GM19240 (cell line): ENCODE results near the gene FANCC.

ENCODE experiments used
- DNase-seq: peaks from one replicate; pipeline ENCODE4 v3.0.0; 2011; ENCODE audit warnings: low spot score; ENCODE audit not compliant: insufficient read length

Gene FANCC

DNA sequence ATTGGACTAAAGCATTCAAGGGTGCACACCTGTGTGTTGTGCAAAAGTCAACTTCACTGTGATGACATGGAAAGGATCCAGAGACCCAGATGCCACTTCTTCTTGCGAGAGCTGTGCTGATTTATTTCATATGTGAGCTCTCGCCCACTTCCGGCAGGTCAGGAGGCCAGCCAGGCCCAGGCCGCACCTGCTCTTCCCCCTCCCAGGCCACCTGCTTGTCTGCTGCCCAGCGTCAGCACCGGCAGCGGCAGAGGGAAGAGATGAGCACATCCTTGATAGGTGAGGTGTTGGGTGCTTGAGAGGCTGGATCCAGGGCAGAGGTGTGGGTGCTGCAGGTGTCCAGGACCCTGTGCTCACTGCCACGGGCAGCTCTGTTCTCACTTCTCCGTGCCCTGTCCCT is 242.9 kb downstream of the FANCC start:
- DNase-seq: no peak

DNA sequence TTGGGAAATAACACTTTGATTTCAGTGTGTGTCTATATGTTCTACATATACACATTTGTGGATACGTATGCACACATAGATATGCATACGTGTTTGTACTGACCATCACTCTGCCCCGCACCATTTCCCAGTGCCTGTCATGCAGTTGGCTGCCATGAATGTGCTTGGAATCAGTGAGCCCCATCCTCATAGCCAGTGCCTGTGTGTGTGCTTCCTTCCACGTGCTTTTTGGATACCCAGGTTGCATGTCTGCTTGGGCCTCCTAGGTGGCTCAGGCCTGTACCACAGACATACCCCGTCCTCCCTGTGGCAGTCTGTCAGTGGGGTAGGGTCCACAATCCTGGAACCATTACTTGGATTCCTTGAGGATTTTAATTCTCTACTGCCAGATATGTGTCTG is 243.6 kb downstream of the FANCC start:
- no peak for DNase-seq

DNA sequence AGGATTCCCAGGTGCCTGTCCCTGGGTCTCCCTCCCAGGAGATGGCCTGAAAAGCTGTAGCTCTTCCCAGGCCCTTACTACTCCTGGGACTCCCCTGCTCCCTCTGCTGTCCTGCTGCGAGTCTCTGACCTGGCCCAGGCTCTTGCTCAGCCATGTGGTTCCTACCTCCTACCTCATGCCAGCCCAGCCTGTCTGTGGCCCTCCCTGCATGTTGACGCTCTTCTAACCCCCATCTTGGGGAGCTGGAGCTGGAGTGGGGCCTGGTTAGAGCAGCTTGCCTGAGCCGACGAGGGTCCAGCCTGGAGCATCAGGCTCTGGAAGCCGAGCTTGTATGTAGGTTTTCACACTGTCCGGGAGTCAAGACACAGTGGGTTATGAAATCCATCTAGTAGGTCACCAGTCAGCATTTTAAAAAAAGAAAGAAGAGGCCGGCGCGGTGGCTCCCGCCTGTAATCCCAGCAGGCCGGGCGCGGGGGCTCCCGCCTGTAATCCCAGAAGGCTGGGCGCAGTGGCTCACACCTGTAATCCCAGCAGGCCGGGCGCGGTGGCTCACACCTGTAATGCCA is 244.4 kb downstream of the FANCC start:
- DNase-seq: no peak

DNA sequence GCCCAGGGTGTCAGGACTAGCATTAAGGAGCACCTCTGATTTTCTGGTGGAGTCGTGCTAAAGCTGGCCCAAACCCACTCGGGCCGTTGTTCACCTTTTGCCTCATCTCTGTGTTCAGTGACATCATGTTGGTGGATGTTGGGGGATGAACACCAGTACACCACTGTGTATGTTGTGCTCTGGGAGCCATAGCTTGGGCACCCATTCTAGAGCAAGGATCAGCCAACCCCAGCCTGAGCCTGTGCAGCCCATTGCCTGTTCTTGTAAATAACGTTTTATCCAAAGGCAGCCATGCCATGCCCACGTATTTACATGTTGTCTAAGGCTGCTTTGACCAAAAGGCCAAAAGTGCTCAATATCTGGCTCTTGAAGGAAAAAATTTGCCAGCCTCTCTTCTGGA is 245.6 kb downstream of the FANCC start:
- DNase-seq: no peak

DNA sequence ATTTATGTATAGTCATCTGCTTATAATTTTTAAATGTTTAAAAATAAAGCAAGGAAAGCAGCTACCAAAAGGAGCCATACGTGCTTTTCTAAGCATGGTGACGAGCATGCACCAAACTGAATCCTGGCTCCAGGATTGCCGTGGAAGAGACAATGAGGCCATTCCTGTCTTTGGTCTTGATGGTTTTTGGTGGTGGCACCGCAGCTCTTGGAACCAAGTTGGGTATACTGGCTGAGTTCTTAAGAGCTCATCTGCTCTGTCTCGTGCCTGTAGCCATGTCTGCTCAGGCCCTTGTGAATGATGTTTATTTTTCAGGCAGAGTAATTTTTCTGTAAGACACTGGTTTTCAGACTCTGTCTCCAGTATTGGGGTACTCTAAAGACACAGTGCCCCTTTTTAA is 246.1 kb downstream of the FANCC start:
- no peak for DNase-seq

DNA sequence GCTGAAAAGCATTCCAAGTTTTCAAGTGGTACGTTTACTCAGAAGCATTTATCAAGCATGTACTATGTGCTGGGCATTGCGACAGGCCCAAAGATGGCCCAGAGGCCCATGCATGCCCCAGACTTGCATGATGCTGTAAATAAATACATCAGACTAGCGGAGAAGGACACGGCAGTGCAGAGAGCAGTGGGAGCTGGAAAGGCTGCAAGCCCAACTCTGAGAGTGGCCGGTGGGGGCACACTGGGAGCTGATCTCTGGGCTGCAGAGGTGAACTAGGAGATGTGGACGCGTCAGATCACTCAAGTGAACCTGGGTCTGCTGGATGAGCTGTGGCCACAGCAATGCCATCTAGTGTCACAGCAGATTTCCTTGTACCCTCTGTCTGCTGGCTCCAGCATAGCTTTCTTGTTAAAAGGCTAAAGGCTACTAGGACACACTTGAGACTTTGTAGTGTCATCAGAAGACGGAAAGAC is 246.9 kb downstream of the FANCC start:
- no peak for DNase-seq

DNA sequence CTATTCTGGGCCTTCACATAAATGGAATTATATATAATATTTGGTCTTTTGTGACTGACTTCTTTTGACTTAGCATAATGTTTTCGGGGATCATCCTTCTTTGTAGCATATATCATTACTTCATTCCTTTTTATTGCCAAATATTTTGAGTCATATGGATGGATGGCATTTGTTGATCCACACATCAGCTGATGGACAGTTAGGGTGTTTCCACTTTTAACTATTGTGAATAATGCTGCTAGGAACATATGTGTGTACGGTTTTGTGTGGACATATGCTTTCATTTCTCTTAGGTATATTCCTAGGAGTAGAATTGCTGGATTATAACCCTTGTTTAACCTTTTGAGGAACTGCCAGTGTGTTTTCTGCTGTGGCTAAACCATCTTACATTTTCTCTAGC is 249.6 kb downstream of the FANCC start:
- DNase-seq: no peak

DNA sequence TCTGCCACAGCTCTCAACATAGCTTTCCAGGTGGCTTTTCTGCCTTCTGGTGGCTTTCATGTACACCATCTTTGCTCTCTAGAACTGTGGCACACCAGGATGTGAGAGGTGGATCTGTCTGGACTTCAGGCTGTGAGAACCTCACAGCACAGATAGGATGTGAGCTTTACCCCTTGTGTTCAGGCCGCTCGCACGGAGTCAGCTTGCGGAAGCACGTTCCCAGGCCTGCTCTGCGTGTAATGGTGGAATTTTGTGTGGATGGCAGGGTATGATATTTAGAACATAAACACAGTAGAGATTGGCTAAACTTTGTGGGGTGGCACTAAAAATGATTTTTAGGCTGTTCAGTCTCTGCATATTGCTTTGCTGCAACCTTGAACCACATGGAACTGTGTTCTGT is 250.5 kb downstream of the FANCC start:
- no peak for DNase-seq

DNA sequence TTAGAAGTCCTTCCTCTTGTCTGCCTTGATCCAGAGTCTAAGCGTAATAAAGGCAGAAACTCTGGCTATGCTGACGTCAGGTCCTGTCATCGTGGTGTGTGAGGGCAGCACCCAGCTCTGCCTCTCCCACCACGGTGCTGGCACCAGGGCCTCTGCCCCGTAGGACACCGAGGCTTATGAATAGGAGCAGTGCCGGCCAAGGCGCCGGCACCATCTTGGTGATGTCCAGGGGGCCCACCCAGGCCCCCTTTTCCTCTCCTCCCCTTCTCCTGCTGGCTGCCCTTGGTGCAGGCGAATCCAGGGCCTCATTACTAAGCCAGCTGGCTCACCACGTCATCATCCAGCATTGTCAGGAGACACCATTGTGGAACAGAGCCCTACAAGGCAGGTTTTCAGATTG is 252.3 kb downstream of the FANCC start:
- DNase-seq: no peak

DNA sequence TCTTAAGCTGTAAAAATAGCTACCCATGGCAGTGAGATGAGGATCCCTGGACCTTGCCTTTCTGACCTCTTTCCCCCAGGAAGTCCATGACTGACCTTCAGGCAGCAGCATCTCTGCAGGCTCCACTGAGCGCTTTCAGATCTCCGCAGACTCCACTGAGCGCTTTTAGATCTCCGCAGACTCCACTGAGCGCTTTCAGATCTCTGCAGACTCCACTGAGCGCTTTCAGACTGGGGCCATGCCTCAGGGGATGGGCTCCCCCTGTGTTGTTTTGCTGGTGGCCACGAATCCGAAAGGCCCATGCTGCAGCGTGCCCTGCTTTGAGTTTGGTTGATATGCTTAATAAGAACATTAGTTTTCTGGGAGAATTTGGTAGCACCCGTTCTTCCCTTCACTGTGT is 254.2 kb downstream of the FANCC start:
- DNase-seq: no peak

DNA sequence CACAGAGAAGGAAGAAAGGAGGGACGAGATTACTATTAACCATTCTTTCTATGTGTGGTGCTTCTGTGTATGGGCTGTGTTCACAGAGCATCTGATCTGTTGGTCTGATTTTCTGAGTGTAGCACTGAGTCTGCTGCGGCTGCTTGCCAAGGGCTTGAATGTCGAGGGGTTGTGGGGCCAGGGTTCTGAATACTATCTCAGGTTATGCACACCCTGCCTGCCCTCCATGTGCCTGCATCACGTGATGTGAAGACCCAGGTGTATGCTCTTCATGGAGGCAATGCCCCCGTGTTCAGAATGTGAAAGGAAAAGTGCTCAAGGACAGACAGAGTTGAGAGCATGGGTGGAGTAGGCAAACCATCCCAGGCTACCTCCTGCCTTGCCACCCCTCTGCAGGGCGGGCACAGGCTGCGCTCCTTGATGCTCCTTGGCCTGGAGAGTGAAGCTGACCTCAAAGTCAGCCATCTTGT is 254.9 kb downstream of the FANCC start:
- no peak for DNase-seq

DNA sequence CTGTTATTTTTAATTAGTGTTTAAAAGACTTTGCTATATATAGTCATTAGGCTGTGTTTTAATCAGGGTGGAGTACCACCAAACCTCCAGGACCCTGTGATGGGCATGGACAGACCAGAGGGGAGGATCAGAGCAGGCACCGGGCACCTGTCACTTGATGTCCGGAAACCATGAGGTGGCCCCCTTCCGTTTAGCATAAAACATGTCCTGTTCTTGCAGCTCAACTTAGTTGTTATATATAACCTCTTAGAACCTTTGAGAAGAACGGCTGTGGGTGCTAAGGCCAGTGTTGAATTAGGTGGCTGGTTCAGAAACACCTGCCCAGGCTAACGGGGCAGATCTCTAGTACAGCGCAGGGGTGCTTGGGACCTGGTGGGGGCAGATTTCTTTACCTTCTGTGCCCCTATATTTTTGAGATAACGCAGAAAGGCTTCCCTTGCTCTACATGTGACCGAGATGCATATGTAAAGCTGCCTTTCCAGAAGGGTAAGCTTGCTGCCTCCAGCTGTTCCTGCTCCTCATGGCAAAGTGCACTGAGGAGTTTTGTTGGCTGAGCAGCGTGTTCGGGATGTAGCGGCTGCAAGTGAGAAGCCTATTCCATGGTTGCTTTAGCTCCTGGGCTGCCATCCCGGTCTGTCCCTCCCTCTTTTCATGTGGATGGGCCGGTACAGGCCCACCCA is 255.5 kb downstream of the FANCC start:
- DNase-seq: no peak

DNA sequence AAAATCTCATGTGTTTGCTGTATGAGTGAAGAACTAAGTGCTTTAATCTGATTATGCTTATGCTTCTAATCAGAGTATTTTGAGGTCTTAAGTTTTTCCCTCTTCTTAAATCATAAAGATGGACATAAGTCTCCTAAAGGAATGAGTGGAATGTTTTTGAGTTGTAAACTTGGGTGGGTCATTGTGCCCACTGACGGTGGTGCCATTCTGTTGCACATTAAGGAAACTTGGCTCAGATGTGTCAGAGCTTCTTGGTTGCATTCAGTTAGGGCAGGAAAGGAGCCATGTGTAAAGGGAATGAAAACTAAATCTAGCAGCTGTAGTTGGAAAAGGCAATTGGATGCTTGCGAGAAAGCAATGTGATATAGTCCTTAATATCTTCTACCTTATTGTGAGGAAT is 256.6 kb downstream of the FANCC start:
- DNase-seq: no peak

DNA sequence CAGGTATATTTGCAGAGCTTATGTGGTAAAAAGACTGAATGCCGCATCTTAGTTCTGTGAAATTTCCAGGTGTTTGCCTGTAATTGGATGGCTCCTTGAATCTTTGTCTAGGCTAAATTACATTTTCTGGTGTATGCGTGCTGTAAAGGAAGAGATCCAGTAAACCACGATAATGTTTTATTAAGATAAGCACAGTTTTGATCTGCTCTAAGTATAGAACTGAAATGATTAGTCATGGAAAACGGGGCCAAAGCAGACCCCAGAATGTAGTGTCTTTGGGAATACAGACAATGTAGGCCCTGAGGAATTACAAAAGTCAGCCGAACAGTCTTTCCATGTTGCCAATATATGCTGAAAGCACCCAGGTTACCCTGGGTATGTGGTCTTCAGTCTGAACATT is 257.3 kb downstream of the FANCC start:
- DNase-seq: no peak

DNA sequence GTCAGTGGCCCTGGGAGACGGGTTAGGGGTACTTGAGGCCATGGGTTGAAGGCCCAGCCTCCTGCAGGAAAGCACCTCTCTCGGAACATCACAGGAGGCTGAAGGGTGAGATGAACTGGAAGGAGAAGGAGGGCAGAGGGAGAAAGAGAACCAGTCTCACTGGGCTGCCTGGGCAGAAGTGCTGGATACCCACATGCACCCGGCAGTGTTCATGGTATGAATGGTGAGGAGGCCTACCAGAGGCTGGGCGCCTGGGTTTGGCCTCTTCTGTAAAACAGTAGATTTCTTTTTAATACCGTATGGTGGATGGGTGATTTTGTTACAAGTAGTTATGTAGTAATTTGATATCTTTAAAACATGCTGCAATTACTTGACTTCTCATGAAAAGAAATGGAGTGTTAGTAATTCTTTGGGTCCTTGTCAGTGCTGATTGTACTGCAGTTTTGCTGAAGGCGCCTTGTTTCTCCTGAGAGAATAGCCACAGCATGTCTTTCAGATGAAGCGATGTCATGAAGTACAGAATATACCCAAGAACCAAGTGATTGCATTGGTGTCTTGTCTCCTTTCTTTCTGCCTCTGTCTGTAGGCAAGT is 258.6 kb downstream of the FANCC start:
- no peak for DNase-seq

DNA sequence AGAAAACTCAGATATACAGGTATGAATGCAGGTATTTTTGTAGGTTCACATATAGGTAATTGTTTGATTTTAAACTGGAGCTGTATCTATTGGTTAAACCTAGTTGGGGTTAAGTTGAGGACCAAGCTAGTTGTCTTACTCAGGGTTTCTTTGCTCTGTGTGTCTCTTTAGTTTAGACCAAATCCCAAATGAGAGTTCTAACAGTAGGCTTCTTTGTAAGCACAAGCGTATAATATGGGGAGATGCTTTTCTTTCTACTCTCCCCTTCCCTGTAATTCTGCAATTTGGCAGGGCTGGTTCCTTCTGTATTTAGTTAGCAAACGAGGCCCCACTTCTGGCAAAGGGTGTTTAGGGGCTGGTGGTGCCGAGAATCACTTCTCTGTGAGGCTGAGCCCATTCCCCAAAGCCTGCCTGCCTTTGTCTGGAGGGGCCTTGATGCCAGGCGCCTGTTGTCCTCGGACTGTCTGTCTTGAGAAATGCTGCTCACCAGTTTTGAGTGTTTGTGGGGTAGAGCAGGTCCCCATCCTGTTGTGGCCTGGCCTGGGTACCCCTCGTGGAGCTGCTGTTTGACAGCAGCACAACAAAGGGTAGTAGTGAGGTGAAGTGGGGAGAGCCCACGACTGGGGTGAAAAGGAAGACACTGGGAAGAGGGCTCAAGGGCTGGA is 259.3 kb downstream of the FANCC start:
- no peak for DNase-seq

DNA sequence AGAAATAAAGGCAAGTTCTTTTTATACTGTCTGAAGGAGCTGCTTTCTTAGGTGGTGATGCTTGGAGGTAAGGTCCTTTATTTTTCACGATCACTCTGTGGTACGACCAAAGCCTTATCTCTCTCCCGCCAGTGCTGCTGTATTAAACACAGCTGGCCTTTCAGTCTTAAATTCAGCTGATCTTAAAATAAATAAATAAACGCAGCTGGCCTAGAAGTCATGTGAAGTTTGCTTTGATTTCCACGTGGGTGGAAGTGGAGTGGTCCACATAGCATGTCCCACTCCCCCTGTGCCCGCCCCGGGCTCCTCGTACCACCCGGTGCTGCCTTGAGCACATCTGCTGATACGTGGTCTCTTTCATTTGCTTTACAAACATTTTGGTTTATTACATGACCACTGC is 260.4 kb downstream of the FANCC start:
- no peak for DNase-seq

DNA sequence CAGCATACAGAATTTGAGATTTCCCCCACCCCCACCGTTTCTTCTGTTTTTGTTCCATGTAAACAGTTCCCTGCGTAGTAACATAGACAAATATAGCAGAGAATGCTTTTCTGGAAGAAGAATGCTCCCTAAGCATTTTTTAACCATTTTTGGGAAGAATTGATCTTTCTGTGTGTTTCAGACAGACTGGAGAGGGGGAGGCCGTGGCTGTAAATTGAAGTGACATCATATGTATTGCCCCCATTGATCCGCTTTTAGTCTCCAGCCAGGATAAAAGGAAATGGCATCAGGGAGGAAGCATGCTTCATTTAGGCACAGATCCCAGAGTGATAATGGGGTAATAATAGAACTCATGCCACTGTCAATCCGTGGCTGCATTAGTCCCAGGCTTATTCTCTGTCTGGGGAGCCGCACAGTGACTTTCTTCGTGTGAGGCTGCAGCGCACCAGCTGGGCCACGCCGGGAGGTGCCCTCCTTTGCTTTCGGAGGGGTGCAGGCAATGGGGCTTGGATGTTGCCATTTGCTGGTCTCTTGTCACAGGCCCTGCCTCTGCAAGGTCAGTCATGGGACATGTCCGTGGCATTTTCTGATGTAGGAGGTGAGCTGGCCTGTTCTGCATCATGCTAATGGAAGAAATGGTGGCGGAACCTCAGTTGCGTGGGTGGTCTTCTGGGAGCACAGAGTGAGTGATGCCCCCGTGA is 261.5 kb downstream of the FANCC start:
- no peak for DNase-seq

DNA sequence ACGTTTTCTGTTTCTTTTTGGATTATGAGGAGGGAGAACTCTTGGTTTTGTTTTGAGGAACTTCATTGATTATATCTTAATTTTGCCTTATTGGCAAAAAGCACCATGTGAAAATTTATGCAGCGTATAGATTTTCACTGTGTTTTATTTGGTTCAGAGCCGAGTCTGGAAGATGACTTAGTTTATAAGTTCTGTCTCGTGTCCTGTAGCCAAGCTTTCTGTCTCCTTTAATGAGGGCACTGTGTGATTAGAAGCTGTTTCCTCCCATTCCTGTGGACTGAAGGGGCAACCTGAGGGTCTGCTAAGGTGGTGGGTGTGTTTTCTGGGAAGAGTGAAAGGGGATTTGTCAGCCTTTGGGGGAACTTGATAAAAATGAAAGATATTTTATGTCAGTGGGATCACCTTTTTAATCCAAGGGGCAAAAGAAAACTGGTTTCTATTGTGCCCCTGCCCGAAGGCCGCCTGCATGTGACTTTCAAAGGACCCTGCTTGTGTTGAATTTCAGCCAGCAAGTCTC is 262.1 kb downstream of the FANCC start:
- DNase-seq: no peak

DNA sequence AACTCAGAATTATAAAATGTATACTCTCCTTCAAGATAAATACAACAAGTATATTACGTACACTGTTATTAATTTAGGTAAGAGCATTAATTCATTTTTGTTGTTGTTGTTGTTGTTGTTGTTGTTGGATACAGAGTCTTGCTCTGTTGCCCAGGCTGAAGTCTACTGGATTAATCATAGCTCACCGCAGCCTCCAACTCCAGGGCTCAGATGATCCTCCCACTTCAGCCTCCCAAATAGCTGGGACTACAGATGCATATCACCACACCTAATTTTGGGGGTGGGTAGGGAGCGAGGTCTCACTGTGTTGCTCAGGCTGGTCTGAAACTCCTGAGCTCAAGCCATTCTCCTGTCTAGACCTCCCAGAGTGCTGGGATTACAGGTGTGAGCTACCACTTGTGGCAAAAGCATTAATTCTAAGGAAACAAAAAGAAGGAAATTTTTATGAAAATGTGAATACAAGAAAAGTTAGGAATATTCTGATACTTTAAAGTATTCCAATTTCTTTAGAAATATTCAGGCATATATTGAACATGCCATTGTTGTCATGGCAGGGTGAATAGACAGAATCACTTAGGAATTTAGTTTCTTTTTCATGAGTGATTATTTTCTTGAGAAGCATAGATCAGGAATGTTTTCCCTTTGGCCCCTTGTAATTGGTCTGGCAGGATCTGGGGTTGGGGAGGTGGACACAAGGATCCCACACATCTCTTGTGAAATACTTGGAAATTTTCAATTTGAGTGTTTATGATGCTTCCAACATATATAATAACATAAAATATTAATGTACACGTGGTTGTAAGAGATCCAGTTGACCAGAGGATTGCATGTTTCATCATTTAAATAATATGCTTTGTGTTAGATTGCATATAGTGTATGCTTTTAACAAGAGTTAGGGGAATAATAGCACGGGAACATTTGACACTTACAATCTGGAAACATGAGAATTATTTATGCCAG is 263.6 kb downstream of the FANCC start:
- no peak for DNase-seq
